Measurements from ENCODE around the gene PDE7B.

PDE7B gene

DNA sequence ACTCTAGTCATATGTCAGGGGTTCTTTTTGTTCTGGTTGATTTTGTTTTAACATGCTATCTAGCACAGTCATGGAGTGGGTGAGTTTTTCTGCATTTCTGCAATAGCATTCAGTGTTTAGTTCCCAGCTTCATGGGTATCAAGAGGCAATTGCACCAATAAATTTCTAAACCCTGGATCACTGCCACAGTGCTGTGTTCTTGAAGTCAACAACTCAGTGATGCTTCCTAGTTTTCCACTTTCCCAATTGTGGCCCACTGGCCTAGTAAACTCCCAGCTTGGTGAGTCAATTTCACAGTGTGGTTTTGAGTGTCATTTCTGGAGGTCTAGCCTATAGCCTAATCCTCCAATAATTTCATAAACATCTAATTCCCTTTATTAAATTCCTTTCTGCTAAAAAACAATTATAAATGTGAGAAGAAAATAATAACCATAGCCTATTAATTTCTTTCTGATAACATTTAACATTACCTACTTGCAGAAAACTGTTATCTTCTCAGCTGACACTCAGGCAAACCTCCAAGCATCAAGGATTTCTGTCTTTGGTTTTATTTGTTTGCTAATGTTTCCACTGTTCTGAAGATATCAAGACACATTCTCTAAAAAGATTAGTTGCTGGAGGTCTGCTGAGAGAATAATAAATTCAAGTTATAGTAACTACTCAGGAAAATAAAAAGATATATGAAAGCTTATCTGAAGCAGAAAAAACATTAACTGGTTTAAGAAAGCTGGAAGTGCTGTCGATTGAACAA is 89.9 kb downstream of the PDE7B start:
- no peak for DNase-seq (ENCODE audit: extremely low read depth, insufficient read length)
- Histone ChIP-seq H3K4me3 (replicated peaks; ENCODE audit: low read depth, low read length) (no peak overlapping the region), H3K27me3 (replicated peaks; ENCODE audit: control insufficient read depth, insufficient read depth, low read length) (peaks cover 2% of the 10 kb centered on the region; the same call in 1 of the 2 replicates), H3K36me3 (ENCODE audit: control insufficient read depth, insufficient read depth, low read length) (no peaks in the 10 kb centered on the region)
- TF ChIP-seq, protein P1, sequence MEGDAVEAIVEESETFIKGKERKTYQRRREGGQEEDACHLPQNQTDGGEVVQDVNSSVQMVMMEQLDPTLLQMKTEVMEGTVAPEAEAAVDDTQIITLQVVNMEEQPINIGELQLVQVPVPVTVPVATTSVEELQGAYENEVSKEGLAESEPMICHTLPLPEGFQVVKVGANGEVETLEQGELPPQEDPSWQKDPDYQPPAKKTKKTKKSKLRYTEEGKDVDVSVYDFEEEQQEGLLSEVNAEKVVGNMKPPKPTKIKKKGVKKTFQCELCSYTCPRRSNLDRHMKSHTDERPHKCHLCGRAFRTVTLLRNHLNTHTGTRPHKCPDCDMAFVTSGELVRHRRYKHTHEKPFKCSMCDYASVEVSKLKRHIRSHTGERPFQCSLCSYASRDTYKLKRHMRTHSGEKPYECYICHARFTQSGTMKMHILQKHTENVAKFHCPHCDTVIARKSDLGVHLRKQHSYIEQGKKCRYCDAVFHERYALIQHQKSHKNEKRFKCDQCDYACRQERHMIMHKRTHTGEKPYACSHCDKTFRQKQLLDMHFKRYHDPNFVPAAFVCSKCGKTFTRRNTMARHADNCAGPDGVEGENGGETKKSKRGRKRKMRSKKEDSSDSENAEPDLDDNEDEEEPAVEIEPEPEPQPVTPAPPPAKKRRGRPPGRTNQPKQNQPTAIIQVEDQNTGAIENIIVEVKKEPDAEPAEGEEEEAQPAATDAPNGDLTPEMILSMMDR (IDR thresholded peaks at IDR 0.05; ENCODE audit: insufficient read depth, low read length, poor library complexity, severe bottlenecking) = no peak

DNA sequence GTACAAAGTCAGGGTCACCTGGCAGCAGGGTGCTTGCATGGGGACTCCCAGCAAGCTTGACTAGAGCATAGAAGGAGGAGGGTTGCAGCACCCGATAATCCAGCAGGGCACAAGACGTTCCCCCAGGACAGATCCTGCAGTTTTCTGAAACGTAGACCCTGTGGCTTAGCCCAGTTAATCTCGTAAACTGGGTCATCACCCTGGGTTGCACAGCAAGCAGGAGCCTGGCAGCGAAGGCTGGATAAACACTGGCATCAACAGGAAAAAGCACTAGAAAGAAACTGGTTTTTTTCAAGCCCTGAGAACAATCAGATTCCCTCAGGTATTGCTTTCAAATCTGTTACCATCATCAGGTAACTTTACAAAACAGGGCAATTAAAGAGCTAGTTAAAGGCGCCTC is 92.6 kb downstream of the PDE7B start:
- H3K27me3 ChIP-seq (replicated peaks; ENCODE audit: control insufficient read depth, insufficient read depth, low read length) = peaks cover 2% of the 10 kb centered on the region; the same call in 1 of the 2 replicates
- DNase-seq (ENCODE audit: extremely low read depth, insufficient read length) = no peak
- H3K4me3 ChIP-seq (replicated peaks; ENCODE audit: low read depth, low read length) = no peak overlapping the region
- TF ChIP-seq, protein P1 (IDR thresholded peaks at IDR 0.05; ENCODE audit: insufficient read depth, low read length, poor library complexity, severe bottlenecking) = no peak
- H3K36me3 ChIP-seq (ENCODE audit: control insufficient read depth, insufficient read depth, low read length) = no peaks in the 10 kb centered on the region

DNA sequence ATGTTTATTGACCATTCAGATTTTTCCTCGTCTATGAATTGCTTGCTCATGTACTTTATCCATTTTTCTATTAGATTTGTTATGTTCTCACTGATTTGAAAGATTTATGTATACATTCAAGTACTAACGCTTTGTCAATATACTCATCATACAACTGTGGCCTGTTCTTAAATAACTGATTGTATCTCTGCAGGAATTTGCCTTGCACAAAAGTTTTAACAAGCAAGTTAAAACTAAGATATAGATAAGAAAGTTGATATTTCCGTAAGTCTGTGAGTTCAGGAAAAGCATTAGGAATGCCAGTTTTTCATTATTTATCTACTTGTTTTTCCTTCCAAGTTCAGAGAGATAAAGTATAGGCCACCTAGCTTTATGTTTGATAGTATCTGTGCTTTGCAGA is 95.2 kb downstream of the PDE7B start:
- Histone ChIP-seq H3K27me3 (replicated peaks; ENCODE audit: control insufficient read depth, insufficient read depth, low read length) (peaks cover 2% of the 10 kb centered on the region; the same call in 1 of the 2 replicates), H3K36me3 (ENCODE audit: control insufficient read depth, insufficient read depth, low read length) (no peaks in the 10 kb centered on the region), H3K4me3 (replicated peaks; ENCODE audit: low read depth, low read length) (no peak overlapping the region)
- TF ChIP-seq, protein P1 (IDR thresholded peaks at IDR 0.05; ENCODE audit: insufficient read depth, low read length, poor library complexity, severe bottlenecking) = no peak
- no peak for DNase-seq (ENCODE audit: extremely low read depth, insufficient read length)

DNA sequence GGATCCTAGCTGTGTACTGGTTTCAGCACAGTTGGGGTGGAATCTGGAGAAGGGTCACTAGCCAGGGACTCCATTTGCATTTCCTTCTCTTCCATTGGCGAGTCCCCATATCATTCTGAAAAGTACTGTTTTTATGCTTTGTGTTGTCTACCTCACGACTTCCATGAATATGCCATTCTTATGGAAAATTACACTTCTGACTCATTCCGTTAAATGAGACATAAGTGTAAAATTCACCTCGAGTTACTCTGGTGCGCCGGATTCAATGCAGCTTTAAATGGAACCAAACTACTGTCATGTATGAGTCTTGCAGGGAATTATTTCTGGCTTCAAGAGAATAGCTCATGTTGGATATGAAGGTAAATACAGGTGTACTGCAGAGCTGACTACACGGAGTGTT is 99.2 kb downstream of the PDE7B start:
- DNase-seq (ENCODE audit: extremely low read depth, insufficient read length) = no peak
- Histone ChIP-seq H3K4me3 (replicated peaks; ENCODE audit: low read depth, low read length) (no peak overlapping the region), H3K27me3 (replicated peaks; ENCODE audit: control insufficient read depth, insufficient read depth, low read length) (no peaks in the 10 kb centered on the region; the same call in none of the 2 replicates), H3K36me3 (ENCODE audit: control insufficient read depth, insufficient read depth, low read length) (no peaks in the 10 kb centered on the region)
- TF ChIP-seq, protein P1 (IDR thresholded peaks at IDR 0.05; ENCODE audit: insufficient read depth, low read length, poor library complexity, severe bottlenecking) = no peak

DNA sequence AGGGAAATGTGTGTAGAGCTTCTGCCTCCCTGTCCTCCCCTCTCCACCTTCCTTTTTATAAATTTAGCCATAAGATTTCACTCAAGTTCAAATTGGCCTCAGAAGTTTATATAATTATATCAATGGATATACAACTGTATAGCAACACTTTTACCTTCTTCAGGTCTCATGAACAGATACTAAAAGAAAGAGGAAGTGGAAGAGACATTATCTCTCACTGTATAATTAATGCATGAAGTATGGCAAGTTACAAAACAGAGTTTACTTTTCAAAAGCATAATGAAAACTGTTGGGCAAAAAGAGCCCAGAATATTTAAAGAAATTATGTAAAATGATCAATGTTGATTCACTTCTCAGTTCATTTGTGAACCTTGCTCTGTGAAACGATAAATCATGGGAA is 99.7 kb downstream of the PDE7B start:
- no peaks in the 10 kb centered on the region for H3K36me3 ChIP-seq (ENCODE audit: control insufficient read depth, insufficient read depth, low read length)
- H3K4me3 ChIP-seq (replicated peaks; ENCODE audit: low read depth, low read length) = no peak overlapping the region
- DNase-seq (ENCODE audit: extremely low read depth, insufficient read length) = no peak
- no peaks in the 10 kb centered on the region; the same call in none of the 2 replicates for H3K27me3 ChIP-seq (replicated peaks; ENCODE audit: control insufficient read depth, insufficient read depth, low read length)
- TF ChIP-seq, protein P1 (IDR thresholded peaks at IDR 0.05; ENCODE audit: insufficient read depth, low read length, poor library complexity, severe bottlenecking) = no peak

Measured in GM06990 (cell line).